ENCODE measurements around the gene ADCY5.

Gene ADCY5

GRCh38 chr3:123343296-123344174 is 105.4 kb downstream of the ADCY5 start:
- H3K9ac ChIP-seq (ENCODE audit: low read depth, low read length) = no peak overlapping the region
- no peak overlapping the region for H3K4me3 ChIP-seq (ENCODE audit: low read depth in 1 of 2, low read length in 2 of 2)
- H3K36me3 ChIP-seq (ENCODE audit: insufficient read depth, low read length) = no peaks in the 10 kb centered on the region
- no peaks in the 10 kb centered on the region for H3K9me3 ChIP-seq (ENCODE audit: insufficient read depth, low read length, severe bottlenecking)
- DNase-seq (no peak), ATAC-seq (ENCODE audit: insufficient read depth, low read depth) (no peak)
- no peak overlapping the region for H2AFZ ChIP-seq (ENCODE audit: low read depth, low read length)
- no peaks in the 10 kb centered on the region for H3K4me1 ChIP-seq (ENCODE audit: insufficient read depth, low read length)
- no peak overlapping the region for H3K4me2 ChIP-seq (ENCODE audit: insufficient read depth, low read length)
- TF ChIP-seq CTCF (IDR thresholded peaks at IDR 0.05; ENCODE audit: borderline replicate concordance, extremely low read depth, low read length, poor library complexity, severe bottlenecking) (no peak), EZH2 (IDR thresholded peaks at IDR 0.05; ENCODE audit: borderline replicate concordance, low read depth, low read length, severe bottlenecking) (no peak)
- H3K79me2 ChIP-seq (ENCODE audit: insufficient read depth, low read length) = no peaks in the 10 kb centered on the region
- peaks cover 8% of the 10 kb centered on the region; the same call in 1 of the 2 replicates for H4K20me1 ChIP-seq (ENCODE audit: insufficient read depth, low read length)
- no peak overlapping the region for H3K27ac ChIP-seq (ENCODE audit: low read length)
- peaks cover 3% of the 10 kb centered on the region for H3K27me3 ChIP-seq (ENCODE audit: insufficient read depth, low read length, poor library complexity)

- H3K27me3 ChIP-seq (ENCODE audit: insufficient read depth, low read length, poor library complexity) = peaks cover 3% of the 10 kb centered on the region
- DNase-seq (no peak), ATAC-seq (ENCODE audit: insufficient read depth, low read depth) (no peak)
- no peak overlapping the region for H3K4me3 ChIP-seq (ENCODE audit: low read depth in 1 of 2, low read length in 2 of 2)
- no peak overlapping the region for H2AFZ ChIP-seq (ENCODE audit: low read depth, low read length)
- H3K4me1 ChIP-seq (ENCODE audit: insufficient read depth, low read length) = no peaks in the 10 kb centered on the region
- H3K79me2 ChIP-seq (ENCODE audit: insufficient read depth, low read length) = no peaks in the 10 kb centered on the region
- H3K9me3 ChIP-seq (ENCODE audit: insufficient read depth, low read length, severe bottlenecking) = no peaks in the 10 kb centered on the region
- peaks cover 6% of the 10 kb centered on the region; the same call in 1 of the 2 replicates for H4K20me1 ChIP-seq (ENCODE audit: insufficient read depth, low read length)
- no peak for TF ChIP-seq CTCF (IDR thresholded peaks at IDR 0.05; ENCODE audit: borderline replicate concordance, extremely low read depth, low read length, poor library complexity, severe bottlenecking)
- no peak for TF ChIP-seq EZH2 (IDR thresholded peaks at IDR 0.05; ENCODE audit: borderline replicate concordance, low read depth, low read length, severe bottlenecking)
- H3K4me2 ChIP-seq (ENCODE audit: insufficient read depth, low read length) = no peak overlapping the region
- H3K36me3 ChIP-seq (ENCODE audit: insufficient read depth, low read length) = no peaks in the 10 kb centered on the region
- H3K9ac ChIP-seq (ENCODE audit: low read depth, low read length) = no peak overlapping the region
- H3K27ac ChIP-seq (ENCODE audit: low read length) = no peak overlapping the region
These were observed 106.2 kb downstream of the ADCY5 start for GRCh38 chr3:123342631-123343080.

GRCh38 chr3:123341871-123342630 is 106.8 kb downstream of the ADCY5 start:
- no peaks in the 10 kb centered on the region for H3K79me2 ChIP-seq (ENCODE audit: insufficient read depth, low read length)
- H3K9ac ChIP-seq (ENCODE audit: low read depth, low read length) = no peak overlapping the region
- peaks cover 6% of the 10 kb centered on the region; the same call in 1 of the 2 replicates for H4K20me1 ChIP-seq (ENCODE audit: insufficient read depth, low read length)
- DNase-seq (no peak), ATAC-seq (ENCODE audit: insufficient read depth, low read depth) (no peak)
- TF ChIP-seq EZH2 (IDR thresholded peaks at IDR 0.05; ENCODE audit: borderline replicate concordance, low read depth, low read length, severe bottlenecking) (no peak), CTCF (IDR thresholded peaks at IDR 0.05; ENCODE audit: borderline replicate concordance, extremely low read depth, low read length, poor library complexity, severe bottlenecking) (no peak)
- H3K9me3 ChIP-seq (ENCODE audit: insufficient read depth, low read length, severe bottlenecking) = no peaks in the 10 kb centered on the region
- H3K36me3 ChIP-seq (ENCODE audit: insufficient read depth, low read length) = no peaks in the 10 kb centered on the region
- H3K4me2 ChIP-seq (ENCODE audit: insufficient read depth, low read length) = no peak overlapping the region
- no peak overlapping the region for H3K4me3 ChIP-seq (ENCODE audit: low read depth in 1 of 2, low read length in 2 of 2)
- no peak overlapping the region for H2AFZ ChIP-seq (ENCODE audit: low read depth, low read length)
- no peaks in the 10 kb centered on the region for H3K4me1 ChIP-seq (ENCODE audit: insufficient read depth, low read length)
- H3K27ac ChIP-seq (ENCODE audit: low read length) = no peak overlapping the region
- no peaks in the 10 kb centered on the region for H3K27me3 ChIP-seq (ENCODE audit: insufficient read depth, low read length, poor library complexity)
